ENCODE measurements around the gene MYPOP.

Gene MYPOP

DNA sequence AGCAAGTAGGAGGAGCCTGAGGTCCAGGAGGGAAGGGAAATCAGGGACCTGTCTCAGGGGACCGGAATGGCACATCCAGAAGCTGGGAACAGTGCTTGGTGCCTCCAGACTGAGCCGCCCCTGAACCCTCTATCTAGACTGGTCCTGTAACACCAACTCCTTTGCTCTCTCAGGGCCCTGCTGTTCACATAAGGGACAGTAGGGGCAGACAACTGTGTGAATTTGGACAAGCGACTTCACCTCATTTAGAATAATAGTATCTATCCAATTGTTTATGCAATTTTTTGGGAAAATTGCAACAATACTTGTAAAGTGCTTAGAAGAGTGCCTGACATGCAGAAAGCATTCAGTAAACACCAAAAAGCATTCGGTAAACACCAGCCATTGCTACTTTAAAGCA, 53.5 kb downstream of the MYPOP start:
- intact Hi-C loops (cut with DNase I): no loop called here
- no peak for DNase-seq

DNA sequence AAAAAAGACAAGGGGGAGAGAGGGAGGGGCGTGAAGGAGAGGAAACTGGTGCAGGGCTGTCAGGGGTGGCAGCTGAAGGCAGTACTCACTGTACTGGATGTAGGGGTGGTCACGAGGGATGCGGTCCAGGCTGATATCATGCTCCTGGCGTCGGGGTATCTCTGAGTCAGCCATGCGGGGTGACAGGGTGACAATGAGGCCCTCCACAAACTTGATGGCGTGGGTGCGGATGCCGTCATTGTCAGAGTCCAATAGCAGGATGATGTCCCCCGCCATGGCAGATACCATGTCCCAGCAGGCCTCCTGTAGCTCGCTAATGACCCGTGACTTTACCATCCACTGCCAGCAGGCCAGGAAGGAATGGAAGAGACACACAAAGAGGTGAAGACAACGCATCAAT, 54.8 kb downstream of the MYPOP start:
- intact Hi-C loops (cut with DNase I): no loop called here
- no peak for DNase-seq

DNA sequence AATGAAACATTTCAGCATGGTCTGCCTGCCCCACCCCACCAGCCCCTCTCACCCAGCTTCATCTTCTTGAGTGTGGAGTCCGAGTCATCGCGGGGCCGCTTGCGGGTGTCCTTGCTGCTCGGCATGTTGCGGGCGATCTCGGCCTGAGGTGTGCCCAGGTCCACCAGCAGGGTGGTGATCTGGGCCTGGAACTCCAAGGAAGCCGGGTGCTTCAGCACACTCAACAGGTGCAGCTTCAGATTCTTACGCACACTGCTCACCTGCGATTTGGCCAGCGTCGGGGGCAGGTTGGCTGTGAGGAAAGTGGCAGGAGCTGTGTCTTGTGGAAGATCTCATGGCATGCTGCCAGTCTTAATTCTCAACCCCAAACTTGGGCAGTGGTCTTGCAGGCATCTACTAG, 60.2 kb downstream of the MYPOP start:
- no peak for DNase-seq

More for the DNA sequence above, 60.2 kb downstream of the MYPOP start:
- intact Hi-C loops (cut with DNase I): no loop called here

Data from head of caudate nucleus (tissue), 42 donors.